ENCODE data around the gene CTBP2.
A peak's percentile ranks its signal among the peaks of the same experiment; 100 is the strongest.

The CTBP2 gene

DNA sequence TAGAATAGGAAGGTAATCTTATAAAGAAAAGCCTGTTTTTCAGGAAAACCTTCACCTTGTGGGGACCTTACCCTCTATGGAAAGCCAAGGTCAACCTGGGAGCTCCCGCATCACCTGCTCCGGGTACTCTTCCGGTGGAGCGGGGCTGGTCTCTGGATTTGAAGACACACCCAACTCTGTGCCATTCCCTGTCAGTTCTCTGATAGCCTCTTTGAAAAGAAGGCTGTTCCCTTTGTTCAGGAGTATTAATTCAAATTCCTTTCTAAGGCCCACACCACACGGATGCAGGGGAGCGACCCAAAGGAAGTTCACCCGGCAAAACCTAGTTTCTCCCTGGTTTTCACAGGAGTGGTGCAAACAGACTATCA, 10.7 kb downstream of the CTBP2 start:
- in situ Hi-C loops (cut with HindIII; ENCODE audit: low sequenced_read_pairs), result no loop called here
- no peak overlapping the region for H3K4me3 ChIP-seq (ENCODE audit: low read depth, low read length)
- TF ChIP-seq, protein P1, sequence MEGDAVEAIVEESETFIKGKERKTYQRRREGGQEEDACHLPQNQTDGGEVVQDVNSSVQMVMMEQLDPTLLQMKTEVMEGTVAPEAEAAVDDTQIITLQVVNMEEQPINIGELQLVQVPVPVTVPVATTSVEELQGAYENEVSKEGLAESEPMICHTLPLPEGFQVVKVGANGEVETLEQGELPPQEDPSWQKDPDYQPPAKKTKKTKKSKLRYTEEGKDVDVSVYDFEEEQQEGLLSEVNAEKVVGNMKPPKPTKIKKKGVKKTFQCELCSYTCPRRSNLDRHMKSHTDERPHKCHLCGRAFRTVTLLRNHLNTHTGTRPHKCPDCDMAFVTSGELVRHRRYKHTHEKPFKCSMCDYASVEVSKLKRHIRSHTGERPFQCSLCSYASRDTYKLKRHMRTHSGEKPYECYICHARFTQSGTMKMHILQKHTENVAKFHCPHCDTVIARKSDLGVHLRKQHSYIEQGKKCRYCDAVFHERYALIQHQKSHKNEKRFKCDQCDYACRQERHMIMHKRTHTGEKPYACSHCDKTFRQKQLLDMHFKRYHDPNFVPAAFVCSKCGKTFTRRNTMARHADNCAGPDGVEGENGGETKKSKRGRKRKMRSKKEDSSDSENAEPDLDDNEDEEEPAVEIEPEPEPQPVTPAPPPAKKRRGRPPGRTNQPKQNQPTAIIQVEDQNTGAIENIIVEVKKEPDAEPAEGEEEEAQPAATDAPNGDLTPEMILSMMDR (IDR thresholded peaks at IDR 0.05; ENCODE audit: low read depth, low read length), result no peak
- no peak for DNase-seq (ENCODE audit: low read depth, low spot score)

DNA sequence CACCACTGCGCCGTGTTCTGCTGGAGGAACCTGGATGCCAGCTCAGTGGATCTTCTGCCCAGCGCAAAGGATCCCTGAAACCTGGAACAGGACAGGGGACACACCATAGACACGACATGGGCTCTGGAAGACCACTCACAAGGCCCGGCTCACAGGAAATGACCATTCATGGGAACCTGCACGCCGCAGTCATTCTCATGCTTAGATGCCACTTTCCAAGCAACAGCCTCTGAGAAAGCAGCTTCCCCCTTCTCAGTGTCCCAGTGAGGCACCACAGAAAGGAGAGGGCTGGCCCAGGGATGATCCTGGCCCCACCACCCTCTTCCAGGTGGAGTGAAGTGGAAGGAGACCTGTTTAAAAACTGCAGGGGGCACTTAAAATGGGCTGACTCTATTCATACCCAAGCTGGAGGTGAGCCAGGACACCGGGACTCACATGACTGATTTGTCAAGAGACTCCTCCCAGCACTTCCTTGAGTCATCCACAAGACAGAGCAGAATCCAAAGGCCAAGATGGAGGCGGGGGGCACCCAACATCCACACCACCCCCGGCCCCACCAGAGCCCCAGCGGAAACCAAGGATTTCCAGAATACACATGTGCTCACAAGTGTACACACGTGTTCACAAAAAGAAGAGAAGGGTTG, 11.2 kb downstream of the CTBP2 start:
- DNase-seq (ENCODE audit: low read depth, low spot score), result peak; percentile 76
- TF ChIP-seq, protein P1 (IDR thresholded peaks at IDR 0.05; ENCODE audit: low read depth, low read length), result no peak
- H3K4me3 ChIP-seq (ENCODE audit: low read depth, low read length), result no peak overlapping the region
- in situ Hi-C loops (cut with HindIII; ENCODE audit: low sequenced_read_pairs), result no loop called here

DNA sequence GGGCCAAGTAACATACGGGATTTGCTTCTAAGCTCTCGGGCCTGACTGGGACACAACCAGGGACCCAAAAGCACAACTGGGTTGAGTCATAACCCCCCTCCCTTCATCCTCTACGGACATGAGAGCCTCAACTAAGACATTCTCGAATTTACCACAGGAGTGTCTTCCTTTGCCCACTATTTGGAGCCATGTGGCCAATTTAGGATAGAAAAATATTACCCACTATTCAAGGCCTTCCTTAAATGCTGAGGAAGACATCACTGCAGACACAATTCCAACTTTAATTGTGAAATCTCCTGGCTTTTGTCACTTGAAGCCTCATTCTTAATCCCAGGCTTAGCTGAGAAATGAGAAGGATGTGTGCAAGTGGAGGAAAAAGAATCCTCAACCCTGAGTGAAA, 11.8 kb downstream of the CTBP2 start:
- DNase-seq (ENCODE audit: low read depth, low spot score), result no peak
- no peak overlapping the region for H3K4me3 ChIP-seq (ENCODE audit: low read depth, low read length)
- in situ Hi-C loops (cut with HindIII; ENCODE audit: low sequenced_read_pairs), result no loop called here
- TF ChIP-seq, protein P1 (IDR thresholded peaks at IDR 0.05; ENCODE audit: low read depth, low read length), result no peak

DNA sequence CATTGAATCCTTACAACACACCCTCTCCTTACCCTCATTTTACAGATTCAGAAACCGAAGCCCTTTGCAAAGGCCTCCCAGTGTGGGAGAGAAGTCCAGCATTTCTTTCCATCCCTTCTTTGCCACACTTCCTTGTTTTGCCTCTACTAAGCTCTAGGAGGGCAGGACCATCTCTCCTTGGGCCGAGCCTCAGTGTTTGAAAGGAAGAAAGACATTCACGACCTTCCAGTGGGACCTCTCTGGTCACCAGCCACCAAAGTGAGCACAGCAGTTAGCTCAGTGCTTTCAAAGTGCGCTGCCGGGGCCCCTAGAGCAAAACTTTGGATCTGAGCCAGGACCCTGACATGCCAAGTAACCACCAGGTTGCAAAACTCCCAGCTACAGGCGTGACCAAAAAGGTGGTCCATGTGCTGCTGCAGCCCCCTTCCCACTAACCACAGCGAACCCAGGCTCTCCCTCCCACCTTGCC, 12.4 kb downstream of the CTBP2 start:
- TF ChIP-seq, protein P1 (IDR thresholded peaks at IDR 0.05; ENCODE audit: low read depth, low read length), result no peak
- in situ Hi-C loops (cut with HindIII; ENCODE audit: low sequenced_read_pairs), result no loop called here
- DNase-seq (ENCODE audit: low read depth, low spot score), result no peak
- no peak overlapping the region for H3K4me3 ChIP-seq (ENCODE audit: low read depth, low read length)

DNA sequence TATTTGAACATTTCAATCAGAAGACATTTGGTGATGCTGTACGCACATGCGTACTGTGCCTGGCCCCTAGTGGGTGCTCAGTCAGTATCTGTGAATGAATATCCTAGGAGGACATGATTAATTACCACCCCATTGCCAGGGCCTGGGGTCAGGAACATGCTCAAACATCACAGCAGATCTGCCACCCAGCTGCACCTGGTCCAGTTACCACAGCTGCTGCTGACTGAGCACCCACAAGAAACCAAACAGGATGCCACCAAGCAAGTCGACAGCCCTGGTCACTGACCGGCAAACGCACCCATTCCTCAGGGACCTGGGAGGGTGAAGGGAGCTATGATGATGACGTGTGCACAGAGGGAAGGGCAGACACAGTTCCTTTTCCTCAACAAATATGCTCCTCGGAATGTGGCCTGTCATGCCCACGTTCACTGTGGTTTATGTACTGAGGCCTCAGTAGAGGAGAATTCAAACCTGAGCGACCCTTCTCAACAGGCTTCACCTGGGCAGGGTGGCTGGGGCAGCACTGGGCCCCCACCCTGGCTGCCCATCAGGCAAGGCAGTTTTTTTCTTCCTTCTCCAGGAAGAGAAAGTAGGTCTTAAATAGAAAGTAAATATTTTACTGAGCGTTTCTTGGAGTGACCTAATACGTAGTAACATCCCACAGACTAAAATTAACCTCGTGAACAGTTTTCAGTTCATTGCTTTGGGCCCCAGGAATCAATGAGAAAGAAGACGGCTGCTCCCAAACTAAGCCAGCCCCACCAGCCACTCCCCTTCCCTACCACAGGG, 13.4 kb downstream of the CTBP2 start:
- DNase-seq (ENCODE audit: low read depth, low spot score), result peak; percentile 63
- TF ChIP-seq, protein P1 (IDR thresholded peaks at IDR 0.05; ENCODE audit: low read depth, low read length), result no peak
- in situ Hi-C loops (cut with HindIII; ENCODE audit: low sequenced_read_pairs), result no loop called here
- no peak overlapping the region for H3K4me3 ChIP-seq (ENCODE audit: low read depth, low read length)

DNA sequence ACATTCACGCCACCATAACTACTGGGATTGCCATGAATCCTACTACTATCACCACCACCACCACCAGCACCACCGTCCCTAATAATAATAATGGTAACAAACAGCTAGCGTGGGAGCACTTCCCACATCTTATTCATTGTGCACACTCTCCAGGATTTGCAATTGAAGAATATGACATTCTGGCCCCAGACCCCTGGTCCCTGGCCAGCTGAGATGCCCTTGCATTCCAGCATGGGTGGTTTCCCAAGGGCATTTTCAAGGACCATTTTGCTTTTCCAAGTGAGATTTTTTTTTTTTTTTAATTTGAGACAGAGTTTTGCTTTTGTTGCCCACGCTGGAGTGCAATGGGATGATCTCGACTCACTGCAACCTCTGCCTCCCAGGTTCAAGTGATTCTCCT, 14.7 kb downstream of the CTBP2 start:
- in situ Hi-C loops (cut with HindIII; ENCODE audit: low sequenced_read_pairs), result no loop called here
- DNase-seq (ENCODE audit: low read depth, low spot score), result no peak
- TF ChIP-seq, protein P1 (IDR thresholded peaks at IDR 0.05; ENCODE audit: low read depth, low read length), result no peak
- no peak overlapping the region for H3K4me3 ChIP-seq (ENCODE audit: low read depth, low read length)
